ENCODE measurements around the gene TMEM82.

Gene TMEM82

GRCh38 chr1:15748690-15749398 lies 6.5 kb downstream of the TMEM82 start:
- DNase-seq (ENCODE audit: low read depth), result no peak
- no peak for TF ChIP-seq CTCF (IDR thresholded peaks at IDR 0.05; ENCODE audit: control insufficient read depth, extremely low read depth, insufficient read depth)
- H3K4me3 ChIP-seq (ENCODE audit: low read depth, low read length), result no peak overlapping the region

- no peak for DNase-seq (ENCODE audit: low read depth)
- no peak for TF ChIP-seq CTCF (IDR thresholded peaks at IDR 0.05; ENCODE audit: control insufficient read depth, extremely low read depth, insufficient read depth)
- no peak overlapping the region for H3K4me3 ChIP-seq (ENCODE audit: low read depth, low read length)
These were observed 7.3 kb downstream of the TMEM82 start for GRCh38 chr1:15749399-15750291.

- H3K4me3 ChIP-seq (ENCODE audit: low read depth, low read length), result no peak overlapping the region
- DNase-seq (ENCODE audit: low read depth), result no peak
- TF ChIP-seq CTCF (IDR thresholded peaks at IDR 0.05; ENCODE audit: control insufficient read depth, extremely low read depth, insufficient read depth), result no peak
These were observed 8.6 kb downstream of the TMEM82 start for GRCh38 chr1:15750924-15751323.

- H3K4me3 ChIP-seq (ENCODE audit: low read depth, low read length), result no peak overlapping the region
- DNase-seq (ENCODE audit: low read depth), result no peak
- TF ChIP-seq CTCF (IDR thresholded peaks at IDR 0.05; ENCODE audit: control insufficient read depth, extremely low read depth, insufficient read depth), result no peak
These were observed 9.4 kb downstream of the TMEM82 start for GRCh38 chr1:15751717-15752116.

- no peak overlapping the region for H3K4me3 ChIP-seq (ENCODE audit: low read depth, low read length)
- no peak for DNase-seq (ENCODE audit: low read depth)
- TF ChIP-seq CTCF (IDR thresholded peaks at IDR 0.05; ENCODE audit: control insufficient read depth, extremely low read depth, insufficient read depth), result no peak
These were observed 11.5 kb downstream of the TMEM82 start for GRCh38 chr1:15753776-15754175.

- DNase-seq (ENCODE audit: low read depth), result no peak
- no peak overlapping the region for H3K4me3 ChIP-seq (ENCODE audit: low read depth, low read length)
- no peak for TF ChIP-seq CTCF (IDR thresholded peaks at IDR 0.05; ENCODE audit: control insufficient read depth, extremely low read depth, insufficient read depth)
These were observed 12.8 kb downstream of the TMEM82 start for GRCh38 chr1:15755021-15755645.
